HCT116 (cell line): Measurements from ENCODE around the gene GNB1.

Experiments used
- POLR2A ChIP-seq: IDR thresholded peaks from 2 replicates; pipeline ENCODE4 v1.7.0; 2011; ENCODE audit warnings: borderline replicate concordance; ENCODE audit not compliant: insufficient read depth, insufficient read length; ENCODE audit errors: extremely low read depth
- POLR2AphosphoS5 ChIP-seq: IDR thresholded peaks from 2 replicates; pipeline ENCODE4 v1.6.1; 2011; ENCODE audit warnings: mild to moderate bottlenecking, low read depth, low read length, moderate library complexity

DNA sequence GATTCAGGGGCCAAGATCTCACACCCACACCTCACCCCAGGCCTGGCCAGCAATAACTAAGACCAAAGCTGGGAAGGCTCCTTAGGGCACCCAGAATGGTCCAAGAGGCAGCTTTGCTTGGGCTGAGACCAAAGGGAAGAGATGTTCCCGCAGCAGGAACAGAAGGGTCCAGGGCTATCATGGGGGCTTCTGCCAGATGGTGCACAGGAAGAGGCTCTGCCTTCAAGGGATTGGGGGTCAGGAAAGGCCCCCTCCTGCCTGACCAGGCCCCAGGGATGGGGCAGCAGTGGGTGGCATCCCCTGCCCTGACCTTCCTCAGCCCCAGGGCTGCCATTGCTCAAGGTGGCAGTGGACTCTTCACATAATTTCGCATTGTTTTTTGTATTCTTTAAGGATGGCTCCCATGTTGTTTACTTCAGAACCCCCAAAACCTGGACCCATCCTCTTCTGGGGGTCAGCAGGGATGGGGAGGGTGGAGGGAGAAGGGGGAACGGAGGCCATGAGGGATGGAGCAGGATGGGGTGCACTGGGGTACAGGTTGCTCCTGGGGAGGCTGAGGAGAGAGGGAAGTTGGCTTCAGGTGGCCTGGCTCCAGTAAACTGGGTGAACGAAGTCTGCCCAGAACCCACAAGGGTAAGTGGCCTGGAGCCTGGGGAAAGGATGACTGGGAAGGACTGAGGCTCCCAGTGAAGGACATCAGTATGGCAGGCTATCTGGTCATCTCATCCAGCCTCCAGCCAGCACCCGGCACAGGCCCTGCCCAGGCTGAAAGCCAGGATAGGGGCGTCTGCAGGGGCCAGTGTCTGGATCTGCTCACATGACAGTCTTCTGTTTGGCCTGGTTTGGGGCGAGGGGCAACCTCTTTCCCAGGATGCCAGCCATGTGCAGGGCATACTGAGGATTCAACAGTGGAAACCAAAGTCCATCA lies 110.0 kb downstream of the GNB1 start:
- TF ChIP-seq POLR2A (no peak), POLR2AphosphoS5 (no peak)
